ENCODE measurements around the gene DDX25.

DNA sequence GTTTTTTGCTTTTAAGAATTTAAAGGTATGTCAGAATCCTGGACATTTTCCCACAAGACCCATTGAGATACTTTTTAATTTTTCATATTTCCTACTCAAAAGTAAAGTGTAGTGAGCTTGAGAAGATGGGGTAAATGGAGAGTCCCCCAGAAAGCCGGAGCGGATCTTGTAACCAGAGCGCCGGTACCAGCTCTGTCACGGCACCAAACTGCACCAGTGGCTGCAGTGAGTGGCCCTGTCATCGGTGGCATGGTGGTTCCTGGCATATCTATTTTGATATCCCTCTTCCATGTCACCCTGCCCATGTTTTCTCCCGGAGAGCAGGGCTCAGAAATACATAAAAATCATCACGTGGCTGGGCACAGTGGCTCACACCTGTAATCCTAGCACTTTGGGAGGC is 19.3 kb downstream of the DDX25 start:
- TF ChIP-seq, protein P1, sequence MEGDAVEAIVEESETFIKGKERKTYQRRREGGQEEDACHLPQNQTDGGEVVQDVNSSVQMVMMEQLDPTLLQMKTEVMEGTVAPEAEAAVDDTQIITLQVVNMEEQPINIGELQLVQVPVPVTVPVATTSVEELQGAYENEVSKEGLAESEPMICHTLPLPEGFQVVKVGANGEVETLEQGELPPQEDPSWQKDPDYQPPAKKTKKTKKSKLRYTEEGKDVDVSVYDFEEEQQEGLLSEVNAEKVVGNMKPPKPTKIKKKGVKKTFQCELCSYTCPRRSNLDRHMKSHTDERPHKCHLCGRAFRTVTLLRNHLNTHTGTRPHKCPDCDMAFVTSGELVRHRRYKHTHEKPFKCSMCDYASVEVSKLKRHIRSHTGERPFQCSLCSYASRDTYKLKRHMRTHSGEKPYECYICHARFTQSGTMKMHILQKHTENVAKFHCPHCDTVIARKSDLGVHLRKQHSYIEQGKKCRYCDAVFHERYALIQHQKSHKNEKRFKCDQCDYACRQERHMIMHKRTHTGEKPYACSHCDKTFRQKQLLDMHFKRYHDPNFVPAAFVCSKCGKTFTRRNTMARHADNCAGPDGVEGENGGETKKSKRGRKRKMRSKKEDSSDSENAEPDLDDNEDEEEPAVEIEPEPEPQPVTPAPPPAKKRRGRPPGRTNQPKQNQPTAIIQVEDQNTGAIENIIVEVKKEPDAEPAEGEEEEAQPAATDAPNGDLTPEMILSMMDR (IDR thresholded peaks at IDR 0.05) = no peak
- TF ChIP-seq POLR2AphosphoS5 (IDR thresholded peaks at IDR 0.05) = no peak

Data from transverse colon (tissue), 4 donors.